Skeletal muscle tissue (tissue), 4 donors: Measurements from ENCODE around the gene RBMS3. TPM values are rescaled to one million over a fixed set of nuclear protein-coding genes. Genes with fewer than 3 reads are reported as not detected.
A peak's percentile ranks its signal among the peaks of the same experiment; 100 is the strongest.

Experiments
- H3K27ac ChIP-seq: one replicate; pipeline ENCODE4 v1.7.0; 2013; ENCODE audit warnings: mild to moderate bottlenecking, low read depth, low read length, inconsistent platforms
- H3K27me3 ChIP-seq, 3 donors: one replicate each; pipeline ENCODE4 v1.7.0; 2013; ENCODE audit warnings: low read length in 3 of 3; ENCODE audit not compliant: control insufficient read depth in 3 of 3, insufficient read depth in 3 of 3
- H3K36me3 ChIP-seq, 3 donors: one replicate each; pipeline ENCODE4 v1.7.0; 2013; ENCODE audit warnings: low read length in 3 of 3; ENCODE audit not compliant: control insufficient read depth in 3 of 3, insufficient read depth in 3 of 3
- H3K4me1 ChIP-seq, 3 donors: one replicate each; pipeline ENCODE4 v1.7.0; 2013; ENCODE audit warnings: low read length in 3 of 3, mild to moderate bottlenecking in 3 of 3; ENCODE audit not compliant: control insufficient read depth in 3 of 3, insufficient read depth in 3 of 3
- H3K4me3 ChIP-seq, 3 donors: one replicate each; pipeline ENCODE4 v1.7.0; 2013; ENCODE audit warnings: low read length in 3 of 3
- H3K9ac ChIP-seq, 3 donors: one replicate each; pipeline ENCODE4 v1.7.0; 2013; ENCODE audit warnings: low read length in 3 of 3, mild to moderate bottlenecking in 3 of 3, moderate library complexity in 2 of 3, low read depth in 1 of 3
- H3K9me3 ChIP-seq, 3 donors: one replicate each; pipeline ENCODE4 v1.7.0; 2013; ENCODE audit warnings: low read length in 3 of 3; ENCODE audit not compliant: control insufficient read depth in 3 of 3
- total RNA-seq: library from RNA; depleted of rRNA; stranded (reverse); fragments of >200 nt; gene quantifications from one replicate; pipeline ENCODE4 v1.2.3, GENCODE V29; 2014
- donor health status: Osteomylitis.

Gene RBMS3
- total RNA-seq, 1 donor from 2014 or later, result 79.9 TPM

DNA sequence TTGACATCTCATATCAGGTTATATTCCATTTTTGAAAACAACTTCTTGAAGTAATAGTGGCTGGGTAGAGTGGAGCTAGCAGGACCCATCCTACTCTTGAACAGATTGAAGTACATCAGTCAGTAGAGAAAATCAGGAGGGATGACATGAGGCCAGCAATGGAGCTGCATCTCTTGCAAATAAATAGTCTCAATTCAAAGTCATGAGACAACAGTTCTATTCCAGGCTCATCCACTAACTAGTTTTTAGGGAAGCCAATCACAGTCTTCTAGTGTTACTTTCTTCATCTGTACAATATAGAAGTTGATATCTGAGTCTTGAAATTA is 477.2 kb downstream of the RBMS3 start:
- Histone ChIP-seq H3K4me1 (peaks cover 12 to 21% (median 17%) of the 10 kb centered on the region in 3 donors), H3K36me3 (no peaks in the 10 kb centered on the region), H3K9ac (no peak overlapping the region), H3K4me3 (no peak overlapping the region), H3K27me3 (no peaks in the 10 kb centered on the region), H3K9me3 (no peaks in the 10 kb centered on the region), H3K27ac (peak overlapping the region; percentile 45)

DNA sequence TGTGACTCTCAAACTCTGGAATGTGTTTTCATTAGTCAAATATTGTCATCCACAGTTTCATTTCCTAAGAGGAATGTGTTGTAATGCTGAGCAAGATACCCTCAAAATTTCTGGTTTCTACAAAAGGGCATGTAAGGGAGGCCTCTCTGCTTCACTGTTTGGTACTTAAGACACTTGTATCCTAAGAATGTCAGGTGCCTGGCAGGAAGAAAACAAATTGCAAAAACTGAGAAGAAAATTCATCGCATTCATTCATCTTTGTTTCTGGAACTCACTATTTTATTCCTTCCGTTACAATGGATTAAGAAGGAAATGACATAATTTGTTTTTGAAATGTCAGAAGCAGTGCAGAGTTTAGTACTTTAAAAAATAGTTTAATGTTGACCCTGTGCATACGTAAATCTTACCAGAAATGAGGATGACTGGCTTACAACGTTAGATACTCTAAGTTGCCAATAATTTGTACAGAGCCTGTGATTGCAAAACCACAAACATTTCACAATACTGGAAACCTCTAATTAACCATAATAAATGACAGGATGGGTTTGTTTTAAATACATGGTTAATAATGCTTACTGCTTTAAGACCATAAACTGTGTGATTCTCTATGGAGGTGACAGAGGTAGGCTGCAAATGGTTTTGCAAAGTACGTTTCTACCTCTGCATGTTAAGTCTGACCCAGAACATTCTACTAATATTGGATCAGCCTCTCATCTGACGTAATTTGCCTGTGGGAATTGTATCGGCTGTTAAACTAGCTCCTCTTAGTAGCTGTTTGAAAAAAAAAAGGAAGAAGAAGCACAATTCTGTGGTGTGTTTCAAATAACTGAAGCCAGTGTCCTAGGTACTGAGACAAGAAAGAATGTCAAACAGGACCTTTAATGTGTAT is 477.8 kb downstream of the RBMS3 start:
- Histone ChIP-seq H3K4me1 (peaks cover 12 to 21% (median 17%) of the 10 kb centered on the region in 3 donors), H3K27ac (peak overlapping the region; percentile 72), H3K4me3 (peak overlapping the region; percentile 6 to 58 (median 52)), H3K9me3 (no peaks in the 10 kb centered on the region), H3K9ac (peak overlapping the region; percentile 29 to 73 (median 63)), H3K36me3 (no peaks in the 10 kb centered on the region), H3K27me3 (no peaks in the 10 kb centered on the region)

DNA sequence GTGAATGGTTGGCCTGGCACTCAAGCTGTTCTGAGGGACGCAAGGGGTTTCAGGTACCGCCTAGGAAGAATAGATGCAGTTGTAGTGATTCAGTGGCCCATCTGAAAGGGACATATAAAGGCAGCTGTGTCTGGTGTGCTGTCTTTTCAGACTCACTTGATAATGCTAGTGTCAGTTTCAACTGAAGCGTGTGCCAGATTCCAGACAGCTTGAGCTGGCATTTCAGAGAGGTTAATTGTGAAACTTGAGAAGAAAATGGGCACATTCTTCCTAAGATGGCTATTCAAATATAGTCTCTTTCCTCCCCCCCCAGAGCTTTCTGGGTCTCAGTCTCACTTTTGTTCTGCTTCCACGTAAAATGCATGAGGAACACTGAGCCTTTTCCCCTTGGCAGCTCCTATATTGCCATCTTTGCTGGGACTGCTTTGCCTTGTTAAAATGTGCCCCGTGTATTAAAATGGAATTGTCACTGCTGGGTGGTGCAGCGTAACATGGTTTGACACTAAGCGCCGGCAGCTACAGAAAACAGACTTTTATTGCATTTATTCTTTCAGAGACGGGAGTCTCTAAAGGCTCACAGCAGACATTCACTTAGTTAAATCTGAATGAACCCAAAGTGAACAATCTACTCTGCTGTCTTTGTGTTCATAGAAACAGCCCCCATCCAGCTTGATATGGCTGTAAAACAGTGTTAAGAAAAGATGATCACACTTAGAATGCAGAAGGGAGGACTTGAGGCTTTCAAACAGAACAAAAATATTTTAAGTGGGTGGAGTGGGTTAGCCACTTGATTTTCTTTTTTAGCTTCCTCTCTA is 478.7 kb downstream of the RBMS3 start:
- peak overlapping the region; percentile 72 for H3K27ac ChIP-seq
- no peaks in the 10 kb centered on the region for H3K27me3 ChIP-seq
- peaks cover 12 to 21% (median 17%) of the 10 kb centered on the region in 3 donors for H3K4me1 ChIP-seq
- H3K4me3 ChIP-seq, result peak overlapping the region; percentile 6 to 58 (median 52)
- no peaks in the 10 kb centered on the region for H3K36me3 ChIP-seq
- H3K9ac ChIP-seq, result peak overlapping the region; percentile 29 to 73 (median 63)
- H3K9me3 ChIP-seq, result no peaks in the 10 kb centered on the region

DNA sequence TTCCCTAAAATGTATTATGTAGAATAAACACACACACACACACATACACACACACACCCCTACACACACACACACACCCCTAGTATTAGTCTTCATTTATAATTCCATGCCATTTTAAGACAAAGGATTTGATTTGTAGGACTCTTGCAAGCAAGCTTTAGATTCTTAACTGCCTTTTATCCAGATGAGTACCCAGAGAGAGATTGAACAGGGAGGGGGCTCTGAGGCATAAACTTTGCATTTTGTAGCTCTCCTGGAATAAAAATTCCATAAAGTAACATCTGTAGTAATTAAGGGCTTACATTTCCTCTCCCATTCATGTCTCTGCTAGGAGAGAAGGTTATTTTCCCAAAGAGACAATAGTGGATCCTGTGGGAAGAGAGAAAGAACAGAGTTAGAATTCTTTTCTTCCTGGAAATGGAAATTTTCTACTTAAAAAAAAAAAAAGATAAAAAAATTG is 479.4 kb downstream of the RBMS3 start:
- Histone ChIP-seq H3K9ac (no peak overlapping the region), H3K4me1 (peaks cover 12 to 21% (median 17%) of the 10 kb centered on the region in 3 donors), H3K4me3 (no peak overlapping the region), H3K27me3 (no peaks in the 10 kb centered on the region), H3K27ac (peak overlapping the region; percentile 72), H3K36me3 (no peaks in the 10 kb centered on the region), H3K9me3 (no peaks in the 10 kb centered on the region)

DNA sequence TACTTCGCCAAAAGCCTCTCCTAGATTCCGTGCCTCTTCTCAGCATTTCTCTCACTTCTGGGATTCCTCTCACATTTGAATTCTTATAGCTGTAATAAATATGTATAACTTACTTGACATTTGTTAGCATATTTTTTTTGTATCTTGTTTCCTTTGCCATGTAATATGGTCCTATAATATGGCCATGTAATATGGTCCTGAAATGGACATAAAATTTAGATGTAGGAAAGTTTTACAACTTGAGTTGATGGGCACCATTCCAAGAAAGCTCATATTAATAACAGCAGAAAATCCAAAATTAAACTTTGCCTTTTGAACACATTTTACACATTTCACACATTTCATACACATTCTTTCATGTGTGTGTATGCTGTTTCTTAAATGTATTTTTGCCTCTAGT is 480.6 kb downstream of the RBMS3 start:
- no peak overlapping the region for H3K9ac ChIP-seq
- no peaks in the 10 kb centered on the region for H3K36me3 ChIP-seq
- peaks cover 12 to 21% (median 17%) of the 10 kb centered on the region in 3 donors for H3K4me1 ChIP-seq
- no peaks in the 10 kb centered on the region for H3K27me3 ChIP-seq
- no peaks in the 10 kb centered on the region for H3K9me3 ChIP-seq
- H3K4me3 ChIP-seq, result no peak overlapping the region
- H3K27ac ChIP-seq, result no peak overlapping the region

DNA sequence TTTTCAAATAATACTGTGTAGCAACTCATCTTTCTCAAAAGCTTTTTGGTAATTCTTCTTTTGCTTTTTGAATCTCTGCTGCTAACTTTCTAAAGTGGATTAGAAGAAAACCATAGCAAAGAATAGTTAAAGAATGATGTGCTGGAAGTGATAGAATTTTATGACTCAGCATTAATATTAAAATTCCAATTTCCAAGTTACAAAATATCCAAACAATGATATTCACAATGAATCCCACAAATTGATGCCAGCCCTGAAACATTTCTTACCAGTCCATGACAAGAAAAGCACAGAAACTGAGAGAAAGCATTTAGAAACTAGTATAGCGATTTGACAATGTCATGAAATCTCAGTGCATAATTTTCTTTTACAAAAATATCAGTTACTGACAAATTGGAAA is 482.2 kb downstream of the RBMS3 start:
- H3K27ac ChIP-seq, result no peak overlapping the region
- H3K36me3 ChIP-seq, result no peaks in the 10 kb centered on the region
- no peak overlapping the region for H3K4me3 ChIP-seq
- H3K4me1 ChIP-seq, result peaks cover 12 to 17% (median 17%) of the 10 kb centered on the region in 3 donors
- H3K9me3 ChIP-seq, result no peaks in the 10 kb centered on the region
- H3K9ac ChIP-seq, result no peak overlapping the region
- H3K27me3 ChIP-seq, result no peaks in the 10 kb centered on the region

DNA sequence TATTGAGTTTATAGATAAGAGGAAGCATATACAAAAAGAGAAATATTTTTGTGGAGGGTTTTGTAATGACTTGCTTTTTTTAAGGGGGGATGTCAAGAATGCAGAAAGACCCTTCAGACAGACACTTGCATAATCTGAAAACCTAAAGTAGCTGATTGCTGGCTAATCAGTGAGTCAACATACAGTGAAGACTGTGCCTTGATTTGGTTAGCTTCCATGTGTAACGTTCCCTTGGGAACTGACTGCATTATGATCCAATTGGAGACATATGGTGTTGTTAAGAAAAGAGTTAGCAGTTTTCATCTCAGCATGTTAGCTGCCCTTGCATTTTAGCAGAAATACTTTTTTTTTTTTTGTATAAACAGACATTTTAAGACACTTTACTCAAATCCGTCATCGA is 483.2 kb downstream of the RBMS3 start:
- H3K36me3 ChIP-seq, result no peaks in the 10 kb centered on the region
- H3K9ac ChIP-seq, result no peak overlapping the region
- no peak overlapping the region for H3K27ac ChIP-seq
- H3K27me3 ChIP-seq, result no peaks in the 10 kb centered on the region
- H3K4me3 ChIP-seq, result no peak overlapping the region
- H3K4me1 ChIP-seq, result peaks cover 9 to 10% (median 10%) of the 10 kb centered on the region in 3 donors
- no peaks in the 10 kb centered on the region for H3K9me3 ChIP-seq

DNA sequence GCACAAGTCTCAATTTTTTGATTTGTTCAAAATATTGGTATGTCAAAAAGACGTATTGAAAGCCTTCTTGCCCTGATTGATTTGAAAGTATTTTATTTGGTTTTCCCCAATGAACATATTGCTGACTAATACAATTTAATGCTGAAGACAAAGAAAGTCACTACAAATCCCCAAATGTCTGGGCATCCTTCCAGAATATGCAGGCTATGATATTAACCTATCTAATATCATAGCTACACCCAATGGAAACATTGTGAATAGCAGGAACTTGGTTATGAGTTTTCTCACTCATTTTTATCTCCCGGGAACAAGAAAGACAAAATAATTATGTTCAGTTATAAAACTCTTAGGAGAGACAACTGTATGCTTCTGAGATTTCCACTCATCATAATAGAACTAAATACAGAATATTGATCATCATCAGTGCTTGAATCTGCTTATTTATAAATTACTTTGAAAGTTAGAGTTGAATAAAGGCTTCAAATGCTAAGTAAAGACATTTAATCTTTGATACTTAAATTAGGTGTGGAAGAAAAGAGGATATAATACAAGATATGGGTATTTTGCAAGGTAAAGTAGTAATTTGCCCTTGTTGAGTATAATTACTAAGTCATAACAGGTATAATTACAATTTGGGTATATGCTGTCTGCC is 483.9 kb downstream of the RBMS3 start:
- Histone ChIP-seq H3K9ac (no peak overlapping the region), H3K27me3 (no peaks in the 10 kb centered on the region), H3K4me1 (peaks cover 2 to 4% (median 4%) of the 10 kb centered on the region in 3 donors), H3K4me3 (no peak overlapping the region), H3K9me3 (no peaks in the 10 kb centered on the region), H3K36me3 (no peaks in the 10 kb centered on the region), H3K27ac (no peak overlapping the region)

DNA sequence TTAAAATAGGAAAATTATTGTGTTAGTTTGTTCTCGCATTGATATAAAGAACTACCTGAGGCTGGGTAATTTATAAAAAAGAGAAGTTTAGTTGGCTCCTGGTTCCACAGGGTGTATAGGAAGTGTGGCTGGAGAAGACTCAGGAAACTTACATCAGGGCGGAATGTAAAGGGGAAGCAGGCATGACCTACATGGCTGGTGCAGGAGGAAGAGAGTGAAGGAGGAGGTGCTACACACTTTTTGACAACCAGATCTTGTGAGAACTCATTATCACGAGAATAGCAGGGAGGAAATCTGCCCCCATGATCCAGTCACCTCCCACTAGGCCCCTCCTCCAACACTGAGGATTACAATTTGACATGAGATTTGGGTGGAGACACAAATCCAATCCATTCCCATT is 490.7 kb downstream of the RBMS3 start:
- H3K9me3 ChIP-seq, result no peaks in the 10 kb centered on the region
- H3K27ac ChIP-seq, result no peak overlapping the region
- no peak overlapping the region for H3K4me3 ChIP-seq
- H3K36me3 ChIP-seq, result no peaks in the 10 kb centered on the region
- H3K4me1 ChIP-seq, result no peaks in the 10 kb centered on the region
- no peaks in the 10 kb centered on the region for H3K27me3 ChIP-seq
- H3K9ac ChIP-seq, result no peak overlapping the region
